ENCODE results near the gene MESP2.

Gene MESP2

DNA sequence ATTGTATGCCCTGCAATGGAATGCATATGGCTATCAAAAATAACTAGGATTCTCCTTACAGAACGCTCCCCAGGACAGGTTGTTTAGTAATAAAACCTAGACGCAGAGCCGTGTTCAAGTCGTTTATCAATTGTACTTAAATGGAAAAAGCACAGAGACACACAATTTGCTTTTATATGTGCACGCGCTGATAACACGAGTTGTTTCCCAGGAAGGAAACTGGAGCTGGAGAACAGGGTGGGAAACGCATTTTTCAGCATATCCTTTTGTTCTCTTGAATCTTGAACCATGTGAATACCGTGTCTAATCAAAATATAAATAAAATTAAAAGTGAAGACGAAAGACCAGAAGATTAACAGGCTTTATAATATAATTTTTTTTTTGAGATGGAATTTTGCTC lies 42.2 kb downstream of the MESP2 start:
- no peak for DNase-seq (ENCODE audit: low spot score)

DNA sequence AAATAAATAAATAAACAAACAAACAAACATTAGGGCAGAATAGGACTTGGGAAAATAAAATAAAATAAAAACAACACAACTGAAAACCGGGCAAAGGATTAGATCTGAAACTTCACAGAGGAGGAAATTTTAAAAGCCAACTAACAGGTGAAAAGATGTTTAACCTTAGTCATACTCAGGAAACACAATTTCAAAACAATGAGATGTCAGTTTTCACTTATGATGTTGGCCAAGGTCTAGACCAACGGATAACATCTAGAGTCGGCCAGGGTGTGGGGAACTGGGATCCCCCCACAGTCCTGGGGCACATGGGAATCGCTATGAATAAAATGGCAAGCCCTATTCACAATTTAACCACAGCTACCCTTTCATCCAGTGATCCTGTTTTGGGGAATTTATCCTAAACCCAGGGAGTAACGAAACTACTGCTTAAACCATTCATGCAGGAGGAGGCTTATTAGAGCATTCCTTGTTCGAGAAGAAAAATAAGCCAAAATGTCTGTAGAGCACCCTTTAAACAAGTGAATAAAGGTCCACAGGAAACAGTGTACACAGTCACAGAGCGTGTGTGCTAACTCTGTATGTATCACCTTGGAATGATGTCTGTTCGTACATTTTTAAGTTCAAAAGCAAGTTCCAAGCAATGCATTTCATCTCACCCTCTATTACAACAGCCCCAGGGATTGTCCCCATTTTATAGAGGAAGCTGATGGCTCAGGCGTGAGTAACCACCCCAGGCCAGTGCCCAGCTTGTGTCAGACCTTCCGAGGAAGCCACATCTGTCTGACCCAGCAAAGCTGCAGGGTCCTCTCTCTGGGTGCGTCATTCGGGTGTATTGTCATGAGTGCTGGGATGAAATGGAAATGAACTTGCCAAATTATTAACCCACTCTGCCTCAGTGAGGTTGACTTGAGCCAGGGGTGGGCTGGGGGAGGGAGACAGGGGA lies 44.8 kb downstream of the MESP2 start:
- no peak for DNase-seq (ENCODE audit: low spot score)

GRCh38 chr15:89822026-89822425 lies 45.9 kb downstream of the MESP2 start:
- no peak for DNase-seq (ENCODE audit: low spot score)

DNA sequence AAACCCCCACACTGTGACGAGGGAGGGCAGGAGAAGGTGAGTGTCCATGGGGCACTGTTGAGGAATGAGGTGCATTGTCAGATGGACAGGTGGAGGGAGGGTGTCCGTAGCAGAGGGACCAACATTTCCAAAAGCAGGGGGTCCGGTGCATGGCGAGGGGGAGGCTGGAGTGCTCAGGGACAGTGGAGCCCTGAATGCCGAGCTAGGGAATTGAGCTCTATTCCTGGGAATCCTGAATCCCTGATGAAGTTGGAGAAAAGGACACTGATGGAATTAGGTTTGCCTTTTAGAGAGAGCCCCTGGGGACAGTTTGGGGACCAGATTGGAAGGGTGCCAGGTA lies 46.4 kb downstream of the MESP2 start:
- DNase-seq (ENCODE audit: low spot score) = no peak

- DNase-seq (ENCODE audit: low spot score) = no peak
These were observed 47.0 kb downstream of the MESP2 start for GRCh38 chr15:89822951-89823711.

- no peak for DNase-seq (ENCODE audit: low spot score)
These were observed 47.9 kb downstream of the MESP2 start for GRCh38 chr15:89823836-89824606.

DNA sequence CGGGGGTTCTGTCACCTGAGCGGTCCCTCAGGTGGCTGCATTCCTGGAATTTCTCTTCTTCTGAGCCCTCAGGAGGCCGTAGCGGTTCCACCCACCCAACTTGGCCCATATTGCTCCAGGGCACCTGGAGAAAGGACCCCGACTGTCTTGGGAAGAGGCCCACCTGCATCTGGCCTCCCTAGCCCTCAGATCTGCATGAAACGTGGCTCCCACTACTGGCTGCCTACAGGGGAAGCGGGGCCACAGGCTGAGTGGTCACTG lies 48.4 kb downstream of the MESP2 start:
- no peak for DNase-seq (ENCODE audit: low spot score)

- no peak for DNase-seq (ENCODE audit: low spot score)
These were observed 49.3 kb downstream of the MESP2 start for GRCh38 chr15:89825271-89825940.

- DNase-seq (ENCODE audit: low spot score) = no peak
These were observed 50.8 kb downstream of the MESP2 start for GRCh38 chr15:89826671-89827655.

DNA sequence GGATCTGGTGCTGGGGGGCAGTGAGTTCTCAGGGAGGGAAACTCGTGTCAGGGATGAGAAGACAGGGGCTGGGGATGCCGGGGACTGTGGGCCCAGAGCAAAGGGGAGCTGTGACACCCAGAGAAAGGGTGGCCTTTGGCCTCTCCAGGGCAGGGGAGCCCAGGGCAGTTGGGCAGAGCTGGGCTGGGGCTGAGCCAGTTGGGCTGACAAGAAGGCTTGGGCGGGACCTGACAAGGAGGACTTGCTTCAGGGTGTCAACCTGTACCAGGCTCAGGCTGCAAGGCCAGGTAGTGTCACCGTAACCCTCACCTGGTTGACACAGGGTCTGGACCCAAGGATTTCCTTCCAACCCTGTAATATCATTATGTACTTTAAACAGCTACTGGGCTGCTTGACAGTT lies 51.7 kb downstream of the MESP2 start:
- DNase-seq (ENCODE audit: low spot score) = no peak

Data from hematopoietic multipotent progenitor cell treated with erythropoietin and hydrocortisone succinate and interleukin-3 and kit ligand, for 15 days (in vitro differentiated cells).